Measurements from ENCODE around the gene DPYSL5. TPM values are rescaled to one million over a fixed set of nuclear protein-coding genes. Genes with fewer than 3 reads are reported as not detected.
A peak's percentile ranks its signal among the peaks of the same experiment; 100 is the strongest.

The DPYSL5 gene
- total RNA-seq, 2 donors from 2014 or later: not detected

- no peak for DNase-seq (ENCODE audit: low spot score)
- intact Hi-C loops (cut with DNase I): loop anchor here in 1 of 2 donors (5.0 kb wide), 1 partner anchor 113 kb away; the partner anchor contains the start of gene KHK
Measured at GRCh38 chr2:26974352-26974751, 126.4 kb downstream of the DPYSL5 start.

- no peak for DNase-seq (ENCODE audit: low spot score)
- intact Hi-C loops (cut with DNase I): no loop called here
Measured at GRCh38 chr2:26975102-26975501, 127.2 kb downstream of the DPYSL5 start.

GRCh38 chr2:26975656-26976055, 127.7 kb downstream of the DPYSL5 start:
- no peak for DNase-seq (ENCODE audit: low spot score)
- intact Hi-C loops (cut with DNase I): no loop called here

- DNase-seq (ENCODE audit: low spot score): no peak
- intact Hi-C loops (cut with DNase I): no loop called here
Measured at GRCh38 chr2:26976237-26976636, 128.3 kb downstream of the DPYSL5 start.

GRCh38 chr2:26977012-26977411, 129.1 kb downstream of the DPYSL5 start:
- no peak for DNase-seq (ENCODE audit: low spot score)
- intact Hi-C loops (cut with DNase I): no loop called here

GRCh38 chr2:26978061-26978596, 130.2 kb downstream of the DPYSL5 start:
- peak; percentile 25 for DNase-seq (ENCODE audit: low spot score)
- intact Hi-C loops (cut with DNase I): no loop called here

- intact Hi-C loops (cut with DNase I): no loop called here
- no peak for DNase-seq (ENCODE audit: low spot score)
Measured at GRCh38 chr2:26979741-26980140, 131.8 kb downstream of the DPYSL5 start.

- intact Hi-C loops (cut with DNase I): no loop called here
- DNase-seq (ENCODE audit: low spot score): no peak
Measured at GRCh38 chr2:26980971-26981370, 133.0 kb downstream of the DPYSL5 start.

- intact Hi-C loops (cut with DNase I): no loop called here
- no peak for DNase-seq (ENCODE audit: low spot score)
Measured at GRCh38 chr2:26982102-26982742, 134.3 kb downstream of the DPYSL5 start.

- intact Hi-C loops (cut with DNase I): loop anchor here in 1 of 2 donors (1.0 kb wide), 1 partner anchor 12 kb away; no protein-coding TSS in a partner anchor
- DNase-seq (ENCODE audit: low spot score): no peak
Measured at GRCh38 chr2:26983746-26984145, 135.8 kb downstream of the DPYSL5 start.

- intact Hi-C loops (cut with DNase I): no loop called here
- DNase-seq (ENCODE audit: low spot score): no peak
Measured at GRCh38 chr2:26985807-26986206, 137.9 kb downstream of the DPYSL5 start.

GRCh38 chr2:26986576-26986975, 138.6 kb downstream of the DPYSL5 start:
- no peak for DNase-seq (ENCODE audit: low spot score)
- intact Hi-C loops (cut with DNase I): no loop called here

GRCh38 chr2:26988058-26988860, 140.3 kb downstream of the DPYSL5 start:
- no peak for DNase-seq (ENCODE audit: low spot score)

GRCh38 chr2:26989156-26989555, 141.2 kb downstream of the DPYSL5 start:
- intact Hi-C loops (cut with DNase I): no loop called here
- DNase-seq (ENCODE audit: low spot score): no peak

More at GRCh38 chr2:26988058-26988860, 140.3 kb downstream of the DPYSL5 start:
- intact Hi-C loops (cut with DNase I): no loop called here

GRCh38 chr2:26991717-26992116, 143.8 kb downstream of the DPYSL5 start:
- intact Hi-C loops (cut with DNase I): no loop called here
- no peak for DNase-seq (ENCODE audit: low spot score)

GRCh38 chr2:26993768-26994167, 145.8 kb downstream of the DPYSL5 start:
- intact Hi-C loops (cut with DNase I): no loop called here
- DNase-seq (ENCODE audit: low spot score): no peak

GRCh38 chr2:26994983-26995382, 147.1 kb downstream of the DPYSL5 start:
- no peak for DNase-seq (ENCODE audit: low spot score)
- intact Hi-C loops (cut with DNase I): no loop called here

GRCh38 chr2:26997394-26997793, 149.5 kb downstream of the DPYSL5 start:
- DNase-seq (ENCODE audit: low spot score): no peak
- intact Hi-C loops (cut with DNase I): no loop called here

- intact Hi-C loops (cut with DNase I): no loop called here
- DNase-seq (ENCODE audit: low spot score): no peak
Measured at GRCh38 chr2:26998323-26998722, 150.4 kb downstream of the DPYSL5 start.

All from posterior vena cava (tissue), 2 donors.